SK-N-MC (cell line): ENCODE data around the gene PRRC2A.
"Not testable (repeated sequence)": the region's sequence is repeated elsewhere in the genome, so short reads cannot be mapped to it uniquely, and the experiment has no call there.

Experiments used
- DNase-seq: peaks from one replicate; pipeline ENCODE4 v3.0.0-alpha.2; 2011; ENCODE audit warnings: low read depth, low spot score
- H3K27ac ChIP-seq: fragments of 200-600 bp; sonication (generic); 2 replicates; pipeline ENCODE4 v1.5.1; 2016; ENCODE audit warnings: mixed run types
- H3K36me3 ChIP-seq: fragments of 200-600 bp; sonication (generic); 2 replicates; pipeline ENCODE4 v1.6.1; 2017; ENCODE audit warnings: antibody characterized with exemption, low read length, mixed read lengths; ENCODE audit not compliant: insufficient read depth
- H3K4me3 ChIP-seq: fragments of 200-600 bp; sonication (generic); 2 replicates; pipeline ENCODE4 v1.5.1; 2016
- H3K9ac ChIP-seq: fragments of 200-600 bp; sonication (generic); 2 replicates; pipeline ENCODE4 v1.8.0; 2017; ENCODE audit warnings: mixed run types, mixed read lengths; ENCODE audit not compliant: insufficient read length
- H3K9me3 ChIP-seq: fragments of 200-600 bp; sonication (generic); 2 replicates; pipeline ENCODE4 v1.6.1; 2017; ENCODE audit warnings: low read depth, mild to moderate bottlenecking, antibody characterized with exemption, low read length, moderate library complexity, mixed read lengths
- EZH2 ChIP-seq: fragments of 200-600 bp; sonication (generic); IDR thresholded peaks from one replicate; pipeline ENCODE4 v1.6.1; 2017; ENCODE audit warnings: antibody characterized with exemption
- FOXP2 ChIP-seq: optimal IDR thresholded peaks from 2 replicates; pipeline ENCODE3; 2011; ENCODE audit warnings: mild to moderate bottlenecking, moderate library complexity; ENCODE audit not compliant: insufficient read depth; ENCODE audit errors: extremely low read length, control extremely low read depth
- POLR2AphosphoS5 ChIP-seq: IDR thresholded peaks from 2 replicates; pipeline ENCODE4 v1.6.1; 2012; ENCODE audit warnings: mild to moderate bottlenecking, low read depth, low read length, borderline replicate concordance

Gene PRRC2A

DNA sequence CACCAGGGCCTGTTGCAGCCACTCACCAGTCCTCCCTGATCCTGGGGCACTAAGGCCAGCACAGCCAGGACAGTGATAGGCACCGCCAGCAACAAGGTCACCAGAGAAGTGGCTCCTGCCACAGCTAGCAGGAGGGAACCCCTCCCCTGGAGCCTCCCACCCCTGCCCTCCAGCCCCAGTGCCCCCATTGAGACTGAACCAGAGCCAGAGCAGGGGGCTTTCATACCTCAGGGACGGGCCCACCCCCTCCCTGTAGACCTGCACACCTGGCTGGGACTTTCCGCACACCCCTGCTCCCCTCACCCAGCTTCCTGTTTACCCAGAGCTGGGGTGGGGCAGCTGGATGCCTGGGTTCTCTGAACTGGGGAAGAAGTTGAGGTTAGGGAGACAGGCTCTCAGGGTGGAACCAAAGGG is 38.3 kb upstream of the PRRC2A start, which contains the start of gene LTB:
Gene LTB (minus strand): TSS at position 195 of the 414 bp plus-strand sequence. CDS start 7 bp downstream, at position 188.
- H3K27ac ChIP-seq, result no peak within 1 kb of the TSS
- DNase-seq, result no peak
- H3K4me3 ChIP-seq, result peak within 1 kb of the TSS; percentile 88
- TF ChIP-seq POLR2AphosphoS5 (no peak), FOXP2 (no peak), EZH2 (no peak)
- no peaks in the 10 kb centered on the region for H3K36me3 ChIP-seq
- H3K9ac ChIP-seq, result peak within 1 kb of the TSS; percentile 81
- no peaks in the 10 kb centered on the region for H3K9me3 ChIP-seq

GRCh38 chr6:31585491-31585890 is 35.0 kb upstream of the PRRC2A start:
- DNase-seq, result no peak
- Histone ChIP-seq H3K36me3 (no peaks in the 10 kb centered on the region), H3K4me3 (no peak overlapping the region), H3K9ac (no peak overlapping the region), H3K9me3 (no peaks in the 10 kb centered on the region), H3K27ac (no peak overlapping the region)
- no peak for TF ChIP-seq EZH2
- no peak for TF ChIP-seq POLR2AphosphoS5
- TF ChIP-seq FOXP2, result no peak

DNA sequence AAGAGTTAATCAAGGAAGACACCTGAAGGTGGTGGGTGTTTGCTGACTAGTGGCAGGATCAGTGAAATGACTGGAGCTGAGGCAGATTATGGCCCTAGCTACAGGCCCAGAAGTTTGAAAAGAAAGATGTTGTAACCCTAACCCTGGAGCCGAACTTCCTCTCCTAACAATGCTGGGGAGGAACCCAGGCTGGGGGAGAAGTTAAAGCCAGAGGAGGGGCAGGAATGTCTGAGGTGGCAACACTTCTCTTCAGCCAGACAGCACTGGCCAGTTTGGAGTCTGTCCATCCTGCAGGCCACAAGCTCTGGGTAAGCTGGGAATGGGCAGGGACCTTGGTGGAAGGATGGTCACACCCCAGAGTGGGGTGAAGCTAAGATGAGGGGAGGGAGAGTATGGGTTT is 34.5 kb upstream of the PRRC2A start, which contains the start of gene LST1:
Gene LST1 (plus strand): TSS at position 270 of the 400 bp plus-strand sequence. CDS start 1,023 bp downstream, outside the sequence.
- no peak within 1 kb of the TSS for H3K27ac ChIP-seq

GRCh38 chr6:31586599-31587281 is 33.8 kb upstream of the PRRC2A start:
- H3K4me3 ChIP-seq, result 0 out of 2 replicates have a peak overlapping the region, but pooled peaks have one; percentile 25

More for the DNA sequence above, 34.5 kb upstream of the PRRC2A start, which contains the start of gene LST1:
- no peak within 1 kb of the TSS for H3K9ac ChIP-seq
- 0 out of 2 replicates have a peak within 1 kb of the TSS, but pooled peaks have one; percentile 25 for H3K4me3 ChIP-seq
- DNase-seq, result no peak
- no peaks in the 10 kb centered on the region for H3K9me3 ChIP-seq
- no peaks in the 10 kb centered on the region for H3K36me3 ChIP-seq
- TF ChIP-seq FOXP2 (no peak), POLR2AphosphoS5 (no peak), EZH2 (no peak)

DNA sequence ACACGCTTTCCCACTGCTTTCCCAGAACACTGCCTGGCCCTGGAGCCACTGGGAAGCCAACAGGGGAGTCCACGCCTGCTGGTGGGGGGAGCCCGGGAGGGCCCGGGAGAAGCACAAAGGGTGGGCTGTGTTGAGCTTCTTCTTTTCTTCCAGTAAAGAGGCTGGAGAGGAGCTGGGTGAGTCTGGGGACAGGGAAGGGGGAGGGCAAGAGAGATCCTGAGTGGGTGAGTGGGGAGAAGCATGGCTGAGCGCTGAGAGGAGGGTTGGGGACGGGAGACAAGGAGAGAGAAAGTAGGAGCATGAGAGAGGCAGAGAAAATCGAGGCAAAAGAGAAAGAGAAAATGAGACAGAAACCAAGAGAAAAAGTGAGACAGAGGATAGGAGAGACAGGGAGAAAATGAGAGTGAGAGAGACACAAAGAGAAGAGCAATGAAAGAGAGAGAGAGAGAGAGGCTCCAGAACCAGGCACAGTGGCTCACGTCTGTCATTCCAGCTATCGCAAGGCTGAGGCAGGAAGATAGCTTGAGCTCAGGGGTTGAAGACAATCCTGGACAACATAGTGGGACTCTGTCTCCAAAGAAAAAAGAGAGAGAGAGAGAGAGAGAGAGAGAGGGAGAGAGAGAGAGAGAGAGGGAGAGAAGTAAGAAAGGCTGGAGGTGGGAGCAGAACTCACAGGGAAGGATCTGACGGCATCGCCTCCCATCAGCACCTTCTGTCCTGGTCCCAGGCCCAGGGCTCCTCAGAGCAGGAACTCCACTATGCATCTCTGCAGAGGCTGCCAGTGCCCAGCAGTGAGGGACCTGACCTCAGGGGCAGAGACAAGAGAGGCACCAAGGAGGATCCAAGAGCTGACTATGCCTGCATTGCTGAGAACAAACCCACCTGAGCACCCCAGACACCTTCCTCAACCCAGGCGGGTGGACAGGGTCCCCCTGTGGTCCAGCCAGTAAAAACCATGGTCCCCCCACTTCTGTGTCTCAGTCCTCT is 32.4 kb upstream of the PRRC2A start:
- H3K36me3 ChIP-seq, result no peaks in the 10 kb centered on the region
- no peak overlapping the region for H3K4me3 ChIP-seq
- no peak for TF ChIP-seq EZH2
- TF ChIP-seq POLR2AphosphoS5, result no peak
- TF ChIP-seq FOXP2, result no peak
- H3K9ac ChIP-seq, result no peak overlapping the region
- DNase-seq, result no peak
- 0 out of 2 replicates have a peak overlapping the region, but pooled peaks have one; percentile 25 for H3K27ac ChIP-seq
- H3K9me3 ChIP-seq, result no peaks in the 10 kb centered on the region

More at GRCh38 chr6:31586599-31587281, 33.8 kb upstream of the PRRC2A start:
- no peaks in the 10 kb centered on the region for H3K36me3 ChIP-seq
- TF ChIP-seq FOXP2 (no peak), EZH2 (no peak), POLR2AphosphoS5 (no peak)
- H3K9me3 ChIP-seq, result no peaks in the 10 kb centered on the region
- H3K9ac ChIP-seq, result no peak overlapping the region
- DNase-seq, result no peak
- H3K27ac ChIP-seq, result no peak overlapping the region

DNA sequence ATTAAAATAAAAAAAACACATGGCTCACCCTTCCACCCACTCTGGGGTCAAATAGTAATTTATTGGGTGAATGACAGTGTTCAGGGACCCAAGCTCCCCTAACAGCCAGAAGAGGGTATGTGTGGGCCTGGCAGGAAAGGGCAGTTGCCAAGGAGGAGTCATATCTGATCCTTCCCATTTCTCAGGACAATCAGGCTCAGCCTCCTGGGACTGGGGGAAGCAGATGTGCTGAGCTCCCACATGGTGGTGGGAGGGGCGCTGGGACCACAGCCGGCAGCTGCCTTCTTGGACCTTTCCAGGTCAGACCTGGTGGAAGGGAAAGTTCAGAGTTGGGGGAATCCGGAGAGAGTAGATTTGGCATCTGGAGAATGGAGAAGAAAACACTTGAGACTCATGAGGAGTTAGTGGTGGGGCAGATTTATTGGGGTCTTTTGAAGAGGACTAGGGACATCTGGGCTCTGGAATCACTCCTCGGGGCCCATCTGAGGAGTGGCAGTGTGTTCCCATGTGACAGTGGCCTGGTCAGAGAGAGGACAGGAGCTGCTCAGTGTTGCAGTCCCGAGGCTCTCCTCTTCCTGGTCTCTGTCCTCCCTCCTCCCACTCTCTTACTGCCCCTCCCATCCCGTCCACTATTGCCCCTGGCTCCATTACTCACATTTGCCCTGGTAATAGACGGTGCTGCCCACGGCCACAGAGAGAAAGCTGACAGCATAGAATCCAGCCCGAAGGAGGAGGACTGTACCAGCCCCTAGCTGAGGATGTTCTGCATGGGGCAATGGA is 31.5 kb upstream of the PRRC2A start:
- H3K4me3 ChIP-seq, result no peak overlapping the region
- no peaks in the 10 kb centered on the region for H3K36me3 ChIP-seq
- H3K9ac ChIP-seq, result no peak overlapping the region
- no peaks in the 10 kb centered on the region for H3K9me3 ChIP-seq
- H3K27ac ChIP-seq, result no peak overlapping the region
- no peak for DNase-seq
- TF ChIP-seq EZH2, result no peak
- no peak for TF ChIP-seq FOXP2
- TF ChIP-seq POLR2AphosphoS5, result no peak

- DNase-seq, H3K36me3 ChIP-seq, H3K9me3 ChIP-seq, H3K4me3 ChIP-seq, H3K9ac ChIP-seq, H3K27ac ChIP-seq: not testable (repeated sequence)
Observed at GRCh38 chr6:31590691-31591090, 29.8 kb upstream of the PRRC2A start.

DNA sequence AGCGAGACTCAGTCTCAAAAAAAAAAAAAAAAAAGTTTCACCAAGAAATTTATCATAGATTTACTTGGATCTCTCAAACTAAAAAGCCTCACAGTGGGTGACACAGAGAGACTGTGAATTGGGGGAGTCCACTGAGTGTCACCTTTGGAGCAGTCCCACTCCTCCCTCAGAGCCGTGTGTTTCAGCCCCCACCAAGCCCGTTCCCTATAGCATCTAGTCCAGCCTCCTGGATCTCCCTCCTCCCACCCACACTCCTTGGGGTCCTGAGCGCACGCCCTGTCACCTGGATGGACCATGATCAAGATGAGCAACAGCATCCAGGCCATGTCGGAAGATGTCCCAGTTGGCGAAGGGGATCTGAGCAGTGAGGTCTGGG is 28.1 kb upstream of the PRRC2A start:
- TF ChIP-seq EZH2 (no peak), FOXP2 (no peak), POLR2AphosphoS5 (no peak)
- no peak overlapping the region for H3K27ac ChIP-seq
- no peak overlapping the region for H3K9ac ChIP-seq
- DNase-seq, result no peak
- no peaks in the 10 kb centered on the region for H3K9me3 ChIP-seq
- H3K36me3 ChIP-seq, result no peaks in the 10 kb centered on the region
- H3K4me3 ChIP-seq, result no peak overlapping the region
